BE2C (cell line): Measurements from ENCODE around the gene DQX1.

Experiments used
- DNase-seq: peaks from one replicate; pipeline ENCODE4 v3.0.0-alpha.2; 2020
- H3K27me3 ChIP-seq: fragments of 250-450 bp; sonication (Bioruptor Pico); 2 replicates; pipeline ENCODE4 v1.5.1; 2020; ENCODE audit warnings: mild to moderate bottlenecking
- H3K36me3 ChIP-seq: fragments of 250-450 bp; sonication (Bioruptor Pico); 2 replicates; pipeline ENCODE4 v1.5.1; 2020; ENCODE audit warnings: mild to moderate bottlenecking
- H3K4me1 ChIP-seq: fragments of 250-450 bp; sonication (Bioruptor Pico); 2 replicates; pipeline ENCODE4 v1.5.1; 2020
- H3K4me3 ChIP-seq: 2 replicates; pipeline ENCODE4 v1.5.1; 2011; ENCODE audit warnings: low read depth, low read length
- H3K9me3 ChIP-seq: fragments of 250-450 bp; sonication (Bioruptor Pico); 2 replicates; pipeline ENCODE4 v1.5.1; 2020
- TF ChIP-seq, protein P1 (sequence below): IDR thresholded peaks from 2 replicates; pipeline ENCODE4 v1.5.1; 2012; ENCODE audit warnings: mild to moderate bottlenecking, low read depth, low read length

DQX1 gene

DNA sequence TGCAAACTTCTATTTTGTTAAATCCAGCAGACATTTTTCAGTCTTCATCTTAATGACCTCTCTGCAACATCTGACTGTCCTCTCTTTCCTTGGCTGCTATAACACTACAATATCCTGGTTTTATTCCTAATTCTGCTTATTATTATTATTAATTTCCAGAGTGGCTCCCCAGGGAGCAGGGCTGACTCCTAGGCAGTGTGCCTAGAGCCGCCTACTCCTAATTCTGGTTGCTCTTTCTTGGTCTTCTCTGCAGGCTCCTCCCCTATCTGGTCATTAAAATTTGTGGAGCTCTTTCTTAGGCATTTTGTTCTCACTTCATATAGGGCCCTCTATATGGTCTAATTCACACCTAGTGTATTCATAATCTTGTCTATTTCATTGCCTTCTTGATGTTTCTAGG lies 16.9 kb upstream of the DQX1 start:
- Histone ChIP-seq H3K4me3 (no peak overlapping the region), H3K36me3 (no peaks in the 10 kb centered on the region), H3K27me3 (no peaks in the 10 kb centered on the region), H3K4me1 (no peaks in the 10 kb centered on the region), H3K9me3 (no peaks in the 10 kb centered on the region)
- TF ChIP-seq, protein P1, sequence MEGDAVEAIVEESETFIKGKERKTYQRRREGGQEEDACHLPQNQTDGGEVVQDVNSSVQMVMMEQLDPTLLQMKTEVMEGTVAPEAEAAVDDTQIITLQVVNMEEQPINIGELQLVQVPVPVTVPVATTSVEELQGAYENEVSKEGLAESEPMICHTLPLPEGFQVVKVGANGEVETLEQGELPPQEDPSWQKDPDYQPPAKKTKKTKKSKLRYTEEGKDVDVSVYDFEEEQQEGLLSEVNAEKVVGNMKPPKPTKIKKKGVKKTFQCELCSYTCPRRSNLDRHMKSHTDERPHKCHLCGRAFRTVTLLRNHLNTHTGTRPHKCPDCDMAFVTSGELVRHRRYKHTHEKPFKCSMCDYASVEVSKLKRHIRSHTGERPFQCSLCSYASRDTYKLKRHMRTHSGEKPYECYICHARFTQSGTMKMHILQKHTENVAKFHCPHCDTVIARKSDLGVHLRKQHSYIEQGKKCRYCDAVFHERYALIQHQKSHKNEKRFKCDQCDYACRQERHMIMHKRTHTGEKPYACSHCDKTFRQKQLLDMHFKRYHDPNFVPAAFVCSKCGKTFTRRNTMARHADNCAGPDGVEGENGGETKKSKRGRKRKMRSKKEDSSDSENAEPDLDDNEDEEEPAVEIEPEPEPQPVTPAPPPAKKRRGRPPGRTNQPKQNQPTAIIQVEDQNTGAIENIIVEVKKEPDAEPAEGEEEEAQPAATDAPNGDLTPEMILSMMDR, result no peak
- no peak for DNase-seq

DNA sequence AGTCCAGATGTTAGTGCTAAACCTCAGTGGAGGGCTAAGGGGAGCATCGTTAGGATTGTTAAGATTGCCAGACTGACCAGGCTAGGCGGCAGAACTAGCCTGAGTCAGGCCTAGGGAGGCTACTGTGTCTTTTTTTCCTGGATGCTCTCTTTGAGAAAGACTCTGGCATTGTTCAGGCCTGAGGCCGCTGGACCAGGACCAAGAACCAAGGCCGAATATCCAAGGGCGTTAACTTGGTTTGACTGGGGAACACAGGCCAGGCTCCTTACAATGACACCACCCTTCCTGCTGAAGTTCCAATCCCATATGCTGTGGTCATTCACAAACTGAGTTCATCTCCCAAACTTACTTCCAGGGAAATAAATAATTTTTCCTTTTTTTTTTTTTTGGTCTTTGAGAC lies 14.3 kb upstream of the DQX1 start:
- Histone ChIP-seq H3K4me1 (no peaks in the 10 kb centered on the region), H3K9me3 (no peaks in the 10 kb centered on the region), H3K36me3 (no peaks in the 10 kb centered on the region), H3K27me3 (no peaks in the 10 kb centered on the region), H3K4me3 (no peak overlapping the region)
- TF ChIP-seq, protein P1, result no peak
- DNase-seq, result no peak

DNA sequence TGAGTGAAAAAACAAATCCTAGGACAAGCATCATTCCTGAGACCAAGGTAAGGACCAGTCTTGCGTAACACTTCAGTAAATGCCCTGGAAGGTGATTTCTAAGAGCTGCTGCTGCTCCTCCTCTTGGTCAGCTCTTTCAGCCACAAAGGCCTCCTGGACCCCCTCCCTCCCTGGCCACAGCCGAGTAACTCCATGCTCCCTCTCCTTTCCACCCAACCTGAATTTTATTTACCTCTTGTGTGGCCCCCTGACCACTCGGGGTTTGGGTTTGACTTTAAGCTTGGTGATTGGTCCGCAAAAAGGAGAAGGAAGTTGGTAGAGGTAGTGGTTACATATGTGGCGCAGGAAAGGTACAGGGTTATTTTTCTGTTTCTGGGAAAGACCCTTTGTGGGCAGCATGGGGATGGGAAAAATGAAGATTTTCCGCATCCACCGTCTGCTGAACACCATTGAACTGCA lies 12.9 kb upstream of the DQX1 start:
- TF ChIP-seq, protein P1, result no peak
- H3K4me1 ChIP-seq, result no peaks in the 10 kb centered on the region
- H3K27me3 ChIP-seq, result no peaks in the 10 kb centered on the region
- no peaks in the 10 kb centered on the region for H3K9me3 ChIP-seq
- DNase-seq, result no peak
- H3K4me3 ChIP-seq, result no peak overlapping the region
- no peaks in the 10 kb centered on the region for H3K36me3 ChIP-seq

DNA sequence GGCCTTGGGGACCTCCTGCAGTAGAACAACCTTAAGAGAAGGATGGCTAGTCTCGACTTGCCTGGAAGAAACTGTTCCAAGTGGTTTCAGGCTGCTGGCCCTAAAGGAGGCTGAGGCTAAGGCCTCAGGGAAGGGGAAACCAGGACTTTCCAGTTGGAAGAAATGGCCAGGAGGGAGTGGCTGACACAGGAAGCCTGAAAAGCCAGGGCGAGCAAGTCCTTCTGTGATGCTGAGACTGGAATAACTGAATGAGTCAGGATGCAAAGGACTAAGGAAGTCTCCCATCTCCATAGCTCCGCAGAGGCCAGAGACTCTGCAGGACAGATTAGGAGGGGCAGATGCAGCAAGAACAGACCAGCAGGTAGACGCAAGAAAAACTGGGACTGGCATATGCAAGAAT lies 11.1 kb upstream of the DQX1 start:
- H3K4me3 ChIP-seq, result no peak overlapping the region
- H3K27me3 ChIP-seq, result no peaks in the 10 kb centered on the region
- no peaks in the 10 kb centered on the region for H3K9me3 ChIP-seq
- H3K4me1 ChIP-seq, result no peaks in the 10 kb centered on the region
- H3K36me3 ChIP-seq, result peaks cover 5% of the 10 kb centered on the region; the same call in 1 of the 2 replicates
- DNase-seq, result no peak
- TF ChIP-seq, protein P1, result no peak

DNA sequence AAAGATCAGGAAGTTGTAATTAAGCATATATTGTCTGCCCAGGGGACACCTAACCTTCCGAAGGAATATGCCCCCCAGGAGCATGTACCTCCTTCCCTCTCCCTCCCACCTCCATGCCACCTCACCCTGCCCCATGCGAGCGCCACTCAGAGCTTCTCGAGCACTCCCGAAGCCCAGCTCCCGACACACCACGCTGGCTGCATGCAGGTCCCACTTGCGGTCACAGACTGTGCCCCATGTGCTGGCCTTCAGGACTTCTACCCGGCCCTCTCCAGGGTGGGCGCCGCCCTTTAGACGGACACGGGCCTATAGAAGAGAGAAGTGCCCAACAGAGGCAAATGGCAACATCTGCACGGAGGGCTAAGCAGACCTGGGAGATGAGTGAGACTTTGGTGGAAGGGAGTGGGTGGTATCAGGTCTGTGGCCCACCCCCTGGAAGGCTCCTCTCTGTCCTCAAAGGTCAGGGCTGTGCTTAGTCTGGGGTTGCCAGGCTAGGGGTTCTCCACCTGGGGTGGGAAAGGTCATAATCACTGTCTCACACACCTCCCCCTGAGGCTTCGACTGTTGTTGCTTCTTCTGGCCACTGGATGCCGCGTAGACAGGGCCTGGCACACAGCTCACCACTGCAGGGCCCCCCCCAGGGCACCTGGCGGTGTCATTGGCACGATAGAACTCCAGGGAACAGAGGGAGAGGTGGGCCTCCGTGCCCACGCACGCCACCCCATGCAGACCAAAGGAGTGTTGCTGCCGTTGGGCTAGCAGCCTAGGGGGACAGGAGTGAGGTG lies 10.3 kb upstream of the DQX1 start:
- DNase-seq, result no peak
- H3K9me3 ChIP-seq, result no peaks in the 10 kb centered on the region
- H3K27me3 ChIP-seq, result no peaks in the 10 kb centered on the region
- H3K4me3 ChIP-seq, result no peak overlapping the region
- H3K36me3 ChIP-seq, result peaks cover 5% of the 10 kb centered on the region; the same call in 1 of the 2 replicates
- TF ChIP-seq, protein P1, result no peak
- H3K4me1 ChIP-seq, result no peaks in the 10 kb centered on the region

DNA sequence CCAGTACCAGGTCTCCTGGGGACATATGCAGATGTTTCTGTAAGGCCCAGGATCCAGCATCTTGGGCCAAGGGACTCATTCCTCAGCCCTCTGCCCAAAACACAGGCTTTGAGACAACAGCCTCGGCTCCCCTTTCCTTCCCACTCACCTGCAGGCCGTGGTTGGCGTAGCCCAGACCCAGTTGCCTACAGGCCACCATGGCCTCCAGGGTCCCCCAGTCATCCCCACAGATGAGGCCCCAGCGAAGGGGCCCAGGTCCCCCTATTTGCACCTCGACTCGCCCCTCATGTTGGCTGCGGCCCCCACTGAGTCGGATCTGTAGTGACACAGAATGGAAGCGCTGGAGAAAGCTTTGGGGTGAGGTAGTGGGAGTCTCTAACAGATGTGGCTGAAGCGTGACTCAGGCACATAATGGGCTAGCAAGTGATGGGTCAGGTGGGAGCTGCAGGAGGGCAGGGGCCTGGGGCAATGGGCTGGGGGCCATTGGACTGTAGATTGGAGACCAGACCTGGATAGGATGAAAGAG lies 9.5 kb upstream of the DQX1 start:
- H3K27me3 ChIP-seq, result no peaks in the 10 kb centered on the region
- TF ChIP-seq, protein P1, result no peak
- no peak for DNase-seq

More for the DNA sequence above, 9.5 kb upstream of the DQX1 start:
- Histone ChIP-seq H3K36me3 (peaks cover 5% of the 10 kb centered on the region; the same call in 1 of the 2 replicates), H3K9me3 (no peaks in the 10 kb centered on the region), H3K4me1 (no peaks in the 10 kb centered on the region), H3K4me3 (no peak overlapping the region)
